PC-9 (cell line): ENCODE measurements around the gene GPSM1. TPM values are rescaled to one million over a fixed set of nuclear protein-coding genes. Genes with fewer than 3 reads are reported as not detected.

Experiments used
- BruUV-seq: library from RNA; stranded (reverse); fragments of 400-500 nt; replicated peaks from 2 replicates; lab custom pipeline; 2021; lab: Mats Ljungman, UMichigan
- CTCF ChIA-PET: fragments of 300-600 bp; sonication (Branson Sonifier 250); formaldehyde crosslinking; loops from one replicate; lab custom pipeline; 2022; ENCODE audit warnings: antibody characterized with exemption; lab: Charles Lee
- POLR2A ChIA-PET: fragments of 300-600 bp; sonication (Branson Sonifier 250); formaldehyde crosslinking; loops from one replicate; lab custom pipeline; 2022; ENCODE audit warnings: antibody characterized with exemption; ENCODE audit not compliant: unreplicated experiment; lab: Charles Lee
- DNase-seq, 2 experiments: peaks; one replicate each; pipeline versions ENCODE4 v3.0.0 to v3.0.0-alpha.2; 2015 to 2022; ENCODE audit warnings: mixed read lengths in 1 of 2
- H2AFZ ChIP-seq: fragments of 200-600 bp; sonication (generic); 2 replicates; pipeline ENCODE4 v1.8.1; 2017; ENCODE audit warnings: antibody characterized with exemption
- H3F3A ChIP-seq: fragments of 200-600 bp; sonication (generic); 2 replicates; pipeline ENCODE4 v1.8.1; 2017; ENCODE audit warnings: antibody characterized with exemption, mild to moderate bottlenecking, low read depth; ENCODE audit not compliant: insufficient read depth
- H3K27ac ChIP-seq: fragments of 200-600 bp; sonication (generic); 2 replicates; pipeline ENCODE4 v1.6.1; 2016; ENCODE audit warnings: mixed run types
- H3K27me3 ChIP-seq: fragments of 200-600 bp; sonication (generic); 2 replicates; pipeline ENCODE4 v1.6.1; 2016; ENCODE audit warnings: low read depth, mixed run types; ENCODE audit not compliant: insufficient read depth
- H3K36me3 ChIP-seq: fragments of 200-600 bp; sonication (generic); 2 replicates; pipeline ENCODE4 v1.6.1; 2016; ENCODE audit warnings: low read depth, mixed run types
- H3K4me1 ChIP-seq: fragments of 200-600 bp; sonication (generic); replicated peaks from 2 replicates; pipeline ENCODE4 v1.6.1; 2016; ENCODE audit warnings: mixed run types; ENCODE audit not compliant: insufficient read depth
- H3K4me2 ChIP-seq: fragments of 200-600 bp; sonication (generic); 2 replicates; pipeline ENCODE4 v1.6.1; 2017; ENCODE audit warnings: mixed run types
- H3K4me3 ChIP-seq: fragments of 200-600 bp; sonication (generic); 2 replicates; pipeline ENCODE4 v1.6.1; 2016; ENCODE audit warnings: mixed run types
- H3K79me2 ChIP-seq: fragments of 200-600 bp; sonication (generic); 2 replicates; pipeline ENCODE4 v1.6.1; 2017; ENCODE audit warnings: low read depth, mixed run types
- H3K9me2 ChIP-seq: fragments of 200-600 bp; sonication (generic); 2 replicates; pipeline ENCODE4 v1.8.1; 2017; ENCODE audit warnings: mild to moderate bottlenecking; ENCODE audit not compliant: insufficient read depth
- H3K9me3 ChIP-seq: fragments of 200-600 bp; sonication (generic); 2 replicates; pipeline ENCODE4 v1.8.1; 2016; ENCODE audit warnings: low read depth; ENCODE audit not compliant: insufficient read depth
- H4K20me1 ChIP-seq: fragments of 200-600 bp; sonication (generic); 2 replicates; pipeline ENCODE4 v1.8.1; 2017; ENCODE audit not compliant: insufficient read depth
- CTCF ChIP-seq: fragments of 200-600 bp; sonication (generic); conservative IDR thresholded peaks from 2 replicates; pipeline ENCODE4 v1.6.1; 2017; ENCODE audit warnings: mixed run types, antibody characterized with exemption, mild to moderate bottlenecking, moderate library complexity
- EZH2 ChIP-seq: fragments of 200-600 bp; sonication (generic); IDR thresholded peaks from 2 replicates; pipeline ENCODE4 v1.8.0; 2017; ENCODE audit warnings: antibody characterized with exemption, low read depth
- intact Hi-C: fragments of 100-400 bp; cut with micrococcal nuclease; formaldehyde crosslinking; loops from one replicate; pipeline ENCODE4 v1.10.0; 2022; ENCODE audit not compliant: unreplicated experiment
- total RNA-seq: library from RNA; stranded (reverse); gene quantifications from 2 replicates; pipeline ENCODE4 v1.2.3, GENCODE V29; 2021

The GPSM1 gene
- total RNA-seq, 1 experiment from 2014 or later: 5.5 TPM

- H3K27me3 ChIP-seq: no peaks in the 10 kb centered on the region
- intact Hi-C loops: loop anchor here (10.0 kb wide), 1 partner anchor 141 kb away; the partner anchor contains the start of gene SEC16A
- ChIA-PET CTCF (no interaction called here), POLR2A (no interaction called here)
- no peak overlapping the region for H3K4me3 ChIP-seq
- H3K9me3 ChIP-seq: no peaks in the 10 kb centered on the region
- H4K20me1 ChIP-seq: no peaks in the 10 kb centered on the region
- peak overlapping the region; percentile 54 for H3K4me2 ChIP-seq
- no peak for TF ChIP-seq EZH2
- TF ChIP-seq CTCF: no peak
- H3F3A ChIP-seq: peaks cover 5% of the 10 kb centered on the region; the same call in 1 of the 2 replicates
- H2AFZ ChIP-seq: no peak overlapping the region
- BruUV-seq: no TSS peak
- no peaks in the 10 kb centered on the region for H3K9me2 ChIP-seq
- H3K79me2 ChIP-seq: no peaks in the 10 kb centered on the region
- no peak overlapping the region for H3K27ac ChIP-seq
- no peak for DNase-seq
- H3K36me3 ChIP-seq: no peaks in the 10 kb centered on the region
- H3K4me1 ChIP-seq: peaks cover 7% of the 10 kb centered on the region; the same call in 1 of the 2 replicates
These were observed 16.0 kb downstream of the GPSM1 start for GRCh38 chr9:136343121-136343883.

- Histone ChIP-seq H3K9me2 (no peaks in the 10 kb centered on the region), H3K4me3 (no peak overlapping the region), H3K4me1 (peaks cover 7% of the 10 kb centered on the region; the same call in 1 of the 2 replicates), H4K20me1 (no peaks in the 10 kb centered on the region), H3K36me3 (no peaks in the 10 kb centered on the region), H3K27ac (no peak overlapping the region), H2AFZ (no peak overlapping the region), H3K27me3 (no peaks in the 10 kb centered on the region), H3K4me2 (no peak overlapping the region), H3F3A (peaks cover 5% of the 10 kb centered on the region; the same call in 1 of the 2 replicates), H3K9me3 (no peaks in the 10 kb centered on the region), H3K79me2 (no peaks in the 10 kb centered on the region)
- POLR2A ChIA-PET: no interaction called here
- intact Hi-C loops: loop anchor here (10.0 kb wide), 1 partner anchor 141 kb away; the partner anchor contains the start of gene SEC16A
- BruUV-seq: no TSS peak
- CTCF ChIA-PET: no interaction called here
- TF ChIP-seq EZH2 (no peak), CTCF (no peak)
- no peak for DNase-seq
These were observed 16.5 kb downstream of the GPSM1 start for GRCh38 chr9:136343884-136344269.

GRCh38 chr9:136344544-136345280 is 17.4 kb downstream of the GPSM1 start:
- no peak overlapping the region for H3K4me3 ChIP-seq
- BruUV-seq: no TSS peak
- intact Hi-C loops: loop anchor here (10.0 kb wide), 1 partner anchor 140 kb away; the partner anchor contains the start of gene SEC16A
- ChIA-PET CTCF (interaction anchor here (1.6 kb wide), 1 partner anchor 18 kb away, joined by 19 read pairs; the partner anchor contains the start of gene DNLZ), POLR2A (interaction anchor here (0.6 kb wide), 1 partner anchor 28 kb away, joined by 3 read pairs; no protein-coding TSS in a partner anchor)
- H3K27ac ChIP-seq: no peak overlapping the region
- H3K4me2 ChIP-seq: no peak overlapping the region
- DNase-seq: no peak
- TF ChIP-seq CTCF (no peak), EZH2 (no peak)
- H4K20me1 ChIP-seq: no peaks in the 10 kb centered on the region
- no peaks in the 10 kb centered on the region for H3K9me2 ChIP-seq
- no peaks in the 10 kb centered on the region for H3K36me3 ChIP-seq
- peaks cover 7% of the 10 kb centered on the region; the same call in 1 of the 2 replicates for H3K4me1 ChIP-seq
- no peak overlapping the region for H2AFZ ChIP-seq
- no peaks in the 10 kb centered on the region for H3K79me2 ChIP-seq
- peaks cover 5% of the 10 kb centered on the region; the same call in 1 of the 2 replicates for H3F3A ChIP-seq
- H3K27me3 ChIP-seq: no peaks in the 10 kb centered on the region
- no peaks in the 10 kb centered on the region for H3K9me3 ChIP-seq
